ENCODE measurements around the gene AUTS2.

DNA sequence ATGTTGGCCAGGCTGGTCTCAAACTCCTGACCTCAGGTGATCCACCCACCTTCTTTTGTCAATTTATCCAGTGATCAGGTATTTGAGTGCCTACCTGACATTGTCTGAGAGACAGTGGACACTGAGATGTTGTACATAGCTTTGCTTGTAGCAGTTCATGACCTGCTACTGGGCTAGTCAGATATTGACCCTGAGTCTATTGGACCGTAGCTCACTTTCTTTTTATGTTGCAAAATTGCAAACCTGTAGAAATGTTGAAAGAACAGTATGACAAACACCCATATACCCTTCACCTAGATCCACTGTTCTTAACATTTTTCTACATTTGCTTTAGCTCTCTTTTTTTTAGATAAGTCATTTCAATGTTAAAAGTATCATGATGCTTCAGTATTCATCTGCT lies 1123.2 kb downstream of the AUTS2 start:
- TF ChIP-seq CTCF (IDR thresholded peaks at IDR 0.05; ENCODE audit: low read length) (no peak), EZH2 (IDR thresholded peaks at IDR 0.05; ENCODE audit: borderline replicate concordance, low read length) (no peak)

Data from OCI-LY1 (cell line).